ENCODE data around the gene BPI. TPM values are rescaled to one million over a fixed set of nuclear protein-coding genes. Genes with fewer than 3 reads are reported as not detected.
"Not testable (repeated sequence)": the region's sequence is repeated elsewhere in the genome, so short reads cannot be mapped to it uniquely, and the experiment has no call there.

BPI gene
- 1 to 10 TPM in 1 of 3 donors, under 1 TPM in 1, not detected in 1; 0.44 to 1.0 TPM for polyA plus RNA-seq (ENCODE audit: insufficient read length in 3 of 3)

DNA sequence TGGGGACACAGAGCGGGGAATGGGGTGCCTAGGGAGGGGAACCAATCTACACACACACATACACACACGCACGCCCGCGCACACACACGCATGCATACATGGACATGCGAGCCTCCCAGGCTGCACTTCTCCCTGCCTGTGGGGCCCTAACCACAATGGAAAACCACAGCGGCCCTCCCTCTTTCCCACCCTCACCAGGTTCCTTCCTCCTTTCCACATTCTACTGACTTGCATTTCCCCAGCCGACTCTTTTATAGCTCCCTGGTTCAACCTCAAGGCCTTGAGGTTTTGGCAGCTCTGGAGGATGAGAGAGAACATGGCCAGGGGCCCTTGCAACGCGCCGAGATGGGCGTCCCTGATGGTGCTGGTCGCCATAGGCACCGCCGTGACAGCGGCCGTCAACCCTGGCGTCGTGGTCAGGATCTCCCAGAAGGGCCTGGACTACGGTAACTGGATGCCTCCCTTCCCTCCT, at the start of gene BPI:
Gene BPI (plus strand): TSS at position 249 of the 472 bp plus-strand sequence. CDS start 68 bp downstream, at position 317.
- no peak for DNase-seq (ENCODE audit: low read depth in 3 of 3, low spot score in 2 of 3)

DNA sequence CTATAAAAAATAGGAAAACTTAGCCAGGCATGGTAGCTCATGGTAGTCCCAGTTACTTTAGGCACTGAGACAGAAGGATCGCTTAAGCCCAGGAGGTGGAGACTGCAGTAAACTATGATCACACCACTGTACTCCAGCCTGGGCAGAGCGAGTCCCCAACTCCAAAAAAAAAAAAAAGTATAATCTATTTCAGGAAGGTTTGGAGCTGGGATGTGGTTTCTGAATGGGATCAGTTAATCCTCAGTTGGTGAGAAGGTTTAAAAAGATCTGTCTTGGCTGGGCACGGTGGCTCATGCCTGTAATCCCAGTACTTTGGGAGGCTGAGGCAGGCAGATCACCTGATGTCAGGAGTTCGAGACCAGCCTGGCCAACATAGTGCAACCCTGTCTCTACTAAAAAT, 49.3 kb upstream of the BPI start:
- DNase-seq (ENCODE audit: low read depth in 3 of 3, low spot score in 2 of 3) = not testable (repeated sequence)

DNA sequence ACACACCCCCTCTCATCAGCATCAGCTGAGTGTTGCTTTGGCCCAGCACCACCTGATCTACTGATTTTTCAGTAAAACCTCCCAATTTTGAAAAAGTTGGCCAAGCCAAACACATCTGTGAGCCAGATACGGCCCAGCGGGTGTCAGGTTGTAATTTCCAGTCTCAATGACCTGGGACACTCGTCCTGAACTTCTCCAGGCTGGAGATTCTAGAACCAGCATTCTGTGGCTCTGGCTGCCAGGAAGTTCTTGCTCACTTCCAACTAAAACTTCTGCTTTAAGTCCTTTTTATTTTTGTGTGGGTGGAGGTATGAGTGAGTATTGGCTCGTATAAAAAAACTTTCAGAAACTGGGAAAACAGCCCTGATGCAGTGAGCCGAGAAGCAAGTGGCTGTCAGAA, 48.6 kb upstream of the BPI start:
- DNase-seq (ENCODE audit: low read depth in 3 of 3, low spot score in 2 of 3) = no peak

DNA sequence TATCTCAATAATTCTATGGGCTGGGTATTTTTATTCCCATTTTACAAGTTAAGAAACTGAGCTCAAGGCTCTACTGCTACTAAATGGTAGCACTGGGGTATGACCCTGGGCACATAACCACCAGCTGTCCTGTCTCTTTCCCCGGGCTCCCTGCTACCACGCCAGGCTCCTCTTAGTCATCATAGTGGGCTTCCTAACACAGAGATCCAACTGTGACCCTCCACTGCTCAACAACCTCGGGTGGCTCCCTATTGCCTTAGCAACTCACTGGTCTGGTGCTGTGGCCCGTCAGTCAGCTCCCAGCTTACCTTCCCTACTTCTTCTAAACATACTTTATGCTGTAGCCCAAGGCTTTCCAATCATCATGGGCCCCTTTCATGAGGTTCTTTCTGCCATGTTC, 47.9 kb upstream of the BPI start:
- DNase-seq (ENCODE audit: low read depth in 3 of 3, low spot score in 2 of 3) = no peak

DNA sequence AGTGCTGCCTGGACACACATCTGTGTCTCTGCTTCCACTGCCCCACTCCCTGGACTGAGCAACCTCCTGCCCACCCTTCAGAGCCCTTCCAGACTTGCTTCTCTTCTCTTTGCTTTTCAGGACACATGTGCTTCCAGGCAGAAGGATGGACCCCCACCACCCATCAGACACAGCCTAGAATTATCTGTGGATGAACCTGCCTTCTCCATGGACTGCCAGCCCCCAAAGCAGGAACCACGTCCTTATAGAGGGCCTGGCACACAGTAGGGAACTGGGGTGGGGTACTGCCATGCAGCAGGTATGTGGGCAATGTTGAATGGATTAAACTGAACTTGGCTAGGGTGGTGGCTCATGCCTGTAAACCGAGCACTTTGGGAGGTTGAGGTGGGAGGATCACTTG, 47.0 kb upstream of the BPI start:
- DNase-seq (ENCODE audit: low read depth in 3 of 3, low spot score in 2 of 3) = no peak

DNA sequence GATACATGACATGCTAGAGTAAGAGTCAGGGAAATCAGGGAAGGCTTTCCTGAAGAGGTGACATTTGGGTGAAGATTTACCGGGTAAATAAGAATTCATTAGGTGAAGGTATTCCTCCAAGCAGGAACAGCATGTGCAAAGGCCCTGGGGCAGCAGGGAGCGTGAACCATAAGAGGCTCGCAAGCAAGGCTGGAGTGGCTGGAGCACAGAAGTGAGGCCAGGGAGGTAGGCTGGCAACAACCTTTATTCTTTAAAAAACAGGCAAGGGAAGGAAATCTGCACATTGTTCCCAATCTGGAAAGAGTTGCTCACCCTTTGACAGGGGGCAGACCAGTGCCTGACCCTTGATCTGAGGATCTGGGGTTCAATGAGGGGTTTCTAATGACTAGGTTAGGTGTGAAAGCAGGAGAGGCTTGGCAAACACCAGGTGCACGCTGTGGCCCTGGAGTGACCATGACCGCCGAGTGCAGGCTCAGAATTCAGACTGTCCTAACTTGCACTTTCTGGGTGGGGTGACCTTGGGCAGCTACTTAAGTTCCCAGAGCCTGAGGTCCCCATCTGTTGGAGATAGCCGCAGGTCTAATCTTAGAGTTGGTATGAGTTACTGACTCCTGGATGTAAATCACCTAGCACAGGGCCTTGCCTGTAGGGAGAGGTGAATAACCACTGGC, 45.3 kb upstream of the BPI start:
- DNase-seq (ENCODE audit: low read depth in 3 of 3, low spot score in 2 of 3) = no peak

DNA sequence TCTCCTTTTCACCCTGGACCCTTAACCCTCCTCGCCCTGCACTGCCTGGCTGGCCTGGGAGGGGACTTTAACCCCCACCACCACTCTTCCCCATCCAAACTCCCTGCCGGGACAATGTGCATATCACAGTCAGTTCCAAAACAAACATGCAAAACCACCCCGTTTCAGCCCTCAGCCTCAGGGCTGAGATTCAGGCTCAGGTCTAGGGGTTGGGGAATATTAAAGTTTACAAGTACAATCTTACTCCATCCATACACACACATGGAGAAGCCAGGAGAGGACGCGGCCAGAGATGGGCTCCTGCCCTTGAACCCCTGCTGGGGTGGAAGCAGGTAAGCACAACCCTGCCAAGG, 44.0 kb upstream of the BPI start:
- DNase-seq (ENCODE audit: low read depth in 3 of 3, low spot score in 2 of 3) = no peak

DNA sequence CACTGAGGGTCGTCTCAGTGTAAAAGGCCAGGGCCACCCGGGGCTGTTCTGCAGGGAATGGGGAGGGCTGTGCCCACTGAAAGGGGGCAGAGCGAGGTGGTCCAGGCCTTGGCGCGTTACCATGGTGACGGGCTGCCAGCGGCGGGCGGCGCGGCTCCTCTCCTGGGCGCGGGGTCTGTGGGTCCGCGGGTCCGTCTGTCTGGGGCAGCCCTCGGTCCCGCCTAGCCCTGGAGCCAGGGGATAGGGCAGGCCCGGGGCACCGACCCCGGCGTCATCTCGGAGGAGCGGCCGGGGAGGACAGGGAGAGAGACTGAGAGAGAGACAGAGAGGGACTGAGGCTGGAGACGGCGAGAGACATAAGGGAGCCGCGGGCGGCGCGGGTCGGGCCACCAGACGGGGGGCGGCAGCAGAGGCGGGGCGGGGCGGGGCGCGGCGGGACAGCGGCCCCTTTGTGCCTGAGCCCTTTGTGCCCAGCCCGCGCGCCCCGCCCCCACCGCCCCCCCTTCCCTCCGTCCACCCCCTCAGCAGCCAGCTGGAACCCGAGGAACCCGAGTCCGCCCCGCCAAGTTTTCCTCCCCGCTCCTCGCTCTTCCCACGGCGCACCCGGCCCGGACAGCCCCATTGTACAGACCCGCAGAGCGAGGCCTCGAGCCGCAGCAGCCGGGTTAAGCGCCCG, 43.4 kb upstream of the BPI start, which contains the start of gene KIAA1755:
Gene KIAA1755 (minus strand): TSS at position 358 of the 676 bp plus-strand sequence. CDS start 235 bp downstream, at position 123.
- no peak for DNase-seq (ENCODE audit: low read depth in 3 of 3, low spot score in 2 of 3)

DNA sequence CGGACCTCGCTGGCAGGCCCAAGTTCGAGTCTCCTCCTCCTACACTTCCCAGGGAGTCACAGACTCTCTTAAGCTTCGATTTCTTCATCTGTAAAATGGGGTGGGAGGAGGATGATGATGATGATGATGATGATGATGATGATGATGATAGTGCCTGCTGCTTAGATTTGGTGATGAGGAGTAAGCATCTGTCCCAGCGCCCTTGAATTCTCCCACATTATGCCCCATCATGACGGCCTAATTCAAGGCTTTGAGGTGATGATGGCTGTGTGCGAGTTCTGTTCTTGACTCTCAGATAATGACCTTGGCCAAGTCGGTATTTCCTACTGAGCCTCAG, 42.9 kb upstream of the BPI start:
- no peak for DNase-seq (ENCODE audit: low read depth in 3 of 3, low spot score in 2 of 3)

DNA sequence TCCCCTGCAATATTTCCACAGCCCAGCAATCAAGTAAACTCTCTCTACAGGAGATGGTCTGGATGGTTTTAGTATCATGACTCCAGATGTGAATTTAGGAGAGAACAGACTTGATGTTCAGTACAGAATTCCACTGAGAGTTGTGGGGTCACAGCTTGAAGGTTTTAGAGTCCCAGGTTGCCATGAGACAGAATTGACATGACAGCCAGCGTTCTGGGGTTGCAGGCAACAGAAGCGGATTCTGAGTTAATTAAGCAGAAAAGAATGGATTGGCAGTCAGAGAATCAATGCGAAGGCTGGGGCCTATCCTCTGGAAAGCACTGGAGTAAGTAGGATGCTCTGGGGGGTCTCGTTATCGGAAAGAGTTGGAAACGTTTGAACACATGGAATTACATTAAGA, 41.0 kb upstream of the BPI start:
- DNase-seq (ENCODE audit: low read depth in 3 of 3, low spot score in 2 of 3) = no peak

DNA sequence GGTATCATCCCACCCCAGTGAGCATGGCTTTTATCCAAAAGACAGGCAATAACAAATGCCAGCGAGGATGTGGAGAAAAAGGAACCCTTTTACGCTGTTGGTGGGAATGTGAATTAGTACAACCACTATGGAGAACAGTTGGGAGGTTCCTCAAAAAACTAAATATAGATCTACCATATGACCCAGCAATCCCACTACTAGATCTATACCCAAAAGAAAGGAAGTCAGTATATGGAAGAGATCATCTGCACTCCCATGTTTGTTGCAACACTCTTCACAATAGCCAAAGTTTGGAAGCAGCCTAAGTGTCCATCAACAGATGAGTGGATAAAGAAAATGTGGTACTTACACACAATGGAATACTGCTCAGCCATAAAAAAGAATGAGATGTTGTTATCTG, 37.5 kb upstream of the BPI start:
- no peak for DNase-seq (ENCODE audit: low read depth in 3 of 3, low spot score in 2 of 3)

DNA sequence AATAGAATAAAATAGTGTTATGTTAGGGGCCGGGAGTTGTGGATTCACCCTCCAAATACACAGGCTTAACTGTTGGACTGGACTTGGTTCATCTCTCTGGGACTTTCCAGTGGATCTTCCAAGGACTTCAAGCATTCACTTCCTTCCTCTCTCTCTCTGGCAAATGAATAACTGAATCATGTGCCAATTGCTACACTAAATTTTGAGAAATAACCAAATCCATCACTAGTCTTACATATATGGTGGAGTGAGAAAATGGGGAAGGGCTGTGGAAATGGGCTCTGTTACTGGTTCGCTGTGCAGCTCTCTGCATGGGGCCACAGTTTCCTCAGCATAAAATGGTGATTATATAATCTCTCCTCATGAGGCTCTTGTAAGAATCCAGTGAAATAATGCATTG, 36.7 kb upstream of the BPI start:
- no peak for DNase-seq (ENCODE audit: low read depth in 3 of 3, low spot score in 2 of 3)

DNA sequence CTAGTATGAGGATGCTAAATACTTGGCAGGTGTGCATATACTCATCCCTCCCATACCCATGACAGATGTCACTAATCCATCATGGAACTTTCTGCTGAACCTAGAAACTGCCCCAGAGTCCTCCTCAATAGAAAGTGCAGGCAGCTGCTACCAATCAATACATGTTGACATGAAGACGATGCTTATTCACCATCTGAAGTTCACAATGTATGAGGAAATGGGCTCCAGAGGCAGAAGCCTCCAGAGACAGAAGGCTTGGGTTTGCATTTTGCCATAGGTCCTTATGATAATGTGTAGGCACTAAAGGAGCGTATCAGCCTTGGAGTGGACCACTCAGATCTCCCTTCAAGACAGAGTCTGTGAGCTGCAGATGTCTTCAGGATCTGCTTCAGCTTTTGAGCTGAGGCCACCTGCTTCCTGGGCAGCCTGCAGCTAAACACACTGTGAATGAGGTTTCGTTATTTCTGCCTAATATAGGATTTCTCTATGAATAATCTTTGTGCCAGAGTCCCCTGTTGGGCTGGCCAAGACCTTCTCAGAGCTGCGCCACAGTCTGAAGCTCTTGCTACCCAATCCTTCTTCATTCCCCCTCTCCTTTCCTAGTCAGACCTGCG, 35.9 kb upstream of the BPI start:
- no peak for DNase-seq (ENCODE audit: low read depth in 3 of 3, low spot score in 2 of 3)

DNA sequence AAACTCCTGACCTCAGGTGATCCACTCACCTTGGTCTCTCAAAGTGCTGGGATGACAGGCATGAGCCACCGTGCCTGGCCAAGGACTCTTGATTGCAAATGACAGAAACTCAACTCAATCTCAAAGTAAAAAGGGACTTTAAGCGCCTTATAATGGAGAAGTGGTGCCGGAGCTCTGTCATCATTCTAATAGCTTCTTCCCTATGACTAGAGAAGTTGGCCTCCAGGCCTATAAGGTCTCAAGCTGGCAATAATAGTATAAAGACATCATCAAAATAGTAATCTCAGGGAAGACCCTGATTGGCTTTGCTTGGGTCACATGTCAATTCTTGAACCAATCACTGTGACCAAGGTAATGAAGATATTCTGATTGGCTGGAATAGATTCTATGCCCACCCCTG, 34.9 kb upstream of the BPI start:
- no peak for DNase-seq (ENCODE audit: low read depth in 3 of 3, low spot score in 2 of 3)

DNA sequence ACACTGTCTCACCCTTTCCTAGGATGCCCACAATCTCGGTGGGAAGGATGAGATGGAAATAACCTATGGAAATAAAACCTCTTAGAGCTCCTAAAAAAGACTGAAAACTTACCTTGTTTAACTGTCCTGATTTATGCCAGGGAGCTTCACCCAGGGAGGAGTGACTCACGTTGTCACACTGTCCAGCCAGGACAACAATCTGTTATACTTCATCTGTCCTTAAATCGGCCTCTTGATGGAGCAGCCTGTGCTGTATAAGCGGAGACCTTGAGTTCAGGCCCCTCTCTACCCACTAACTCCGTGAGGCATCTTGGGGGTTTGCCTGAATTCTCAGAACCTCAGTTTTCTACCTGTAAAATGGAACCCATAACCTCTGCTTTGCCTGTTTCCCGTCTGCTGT, 34.2 kb upstream of the BPI start:
- no peak for DNase-seq (ENCODE audit: low read depth in 3 of 3, low spot score in 2 of 3)

DNA sequence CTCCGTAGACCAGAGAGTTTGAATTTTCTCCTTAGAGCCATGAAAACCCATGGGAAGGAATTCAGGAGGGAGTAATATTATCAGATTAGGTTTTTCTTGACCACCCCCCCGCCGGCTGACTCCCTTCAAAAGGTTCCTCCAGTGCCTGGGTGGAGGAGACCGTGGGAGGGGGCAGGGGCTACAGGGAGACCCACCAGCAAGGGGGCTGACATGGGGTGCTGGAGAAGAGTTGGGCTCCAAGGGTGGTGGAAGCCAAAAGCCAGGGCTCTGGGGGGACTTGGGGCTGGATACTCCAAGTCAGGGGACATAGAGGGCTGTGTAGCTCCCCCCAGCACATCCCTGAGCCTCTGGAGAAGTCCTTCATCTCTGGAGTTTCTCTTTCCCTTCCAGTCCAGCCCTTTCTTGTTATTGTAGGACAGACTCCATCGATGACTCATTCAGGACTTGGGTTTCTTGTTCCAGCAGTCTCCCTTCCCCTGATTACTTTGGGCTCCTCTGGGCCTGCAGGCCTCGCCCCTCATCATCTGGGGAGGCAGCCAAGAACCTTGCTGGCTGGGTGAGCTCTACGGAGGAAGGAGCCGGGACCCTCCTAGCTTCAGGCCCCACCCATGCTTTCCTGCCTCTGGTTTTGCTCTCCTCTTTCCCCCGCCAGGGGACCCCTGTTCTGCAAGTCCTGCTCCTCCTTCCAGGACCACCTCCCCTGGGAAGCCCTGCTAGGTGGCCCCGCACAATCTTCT, 32.9 kb upstream of the BPI start:
- DNase-seq (ENCODE audit: low read depth in 3 of 3, low spot score in 2 of 3) = no peak

DNA sequence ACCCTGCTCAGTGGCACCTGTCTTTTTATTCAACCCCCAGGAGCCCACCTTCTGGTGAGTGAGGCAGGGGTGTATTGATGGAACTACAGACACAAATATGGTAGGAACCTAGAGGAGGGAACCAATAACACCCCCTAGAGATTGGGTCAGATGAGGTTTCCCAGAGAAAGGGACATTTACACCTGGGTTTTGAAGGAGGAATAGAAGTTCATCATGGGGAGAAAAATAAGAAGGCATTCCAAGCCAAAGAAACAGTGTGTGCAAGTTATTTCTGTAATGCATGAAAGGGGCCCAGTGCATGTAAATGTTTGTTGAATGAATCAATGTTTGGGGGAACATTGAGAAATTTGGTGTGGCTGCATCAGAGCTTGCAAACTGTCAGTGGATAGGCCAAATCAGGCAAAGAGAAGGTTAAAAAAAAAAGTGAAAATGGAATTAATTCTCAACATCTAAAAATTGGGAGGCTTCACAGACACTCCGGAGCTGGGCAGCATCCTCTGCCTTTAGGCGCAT, 32.3 kb upstream of the BPI start:
- DNase-seq (ENCODE audit: low read depth in 3 of 3, low spot score in 2 of 3) = no peak

DNA sequence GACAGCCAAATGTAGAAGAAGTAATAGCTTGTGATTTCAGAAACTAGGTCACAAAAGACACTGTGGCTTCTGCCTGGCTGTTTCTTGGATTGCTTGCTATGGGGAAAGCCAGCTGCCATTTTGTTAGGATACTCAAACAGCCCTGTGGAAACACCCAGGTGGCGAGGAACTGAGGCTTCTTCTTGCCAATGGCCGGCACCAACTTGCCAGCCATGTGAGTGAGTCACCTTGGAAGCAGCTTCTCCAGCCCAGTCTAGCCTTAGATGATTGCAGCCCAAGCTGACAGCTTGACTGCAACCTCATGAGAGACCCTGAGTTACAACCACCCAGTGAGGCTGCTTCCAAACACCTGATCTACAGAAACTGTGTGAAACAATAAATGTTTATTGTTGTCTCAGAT, 31.6 kb upstream of the BPI start:
- DNase-seq (ENCODE audit: low read depth in 3 of 3, low spot score in 2 of 3) = no peak

DNA sequence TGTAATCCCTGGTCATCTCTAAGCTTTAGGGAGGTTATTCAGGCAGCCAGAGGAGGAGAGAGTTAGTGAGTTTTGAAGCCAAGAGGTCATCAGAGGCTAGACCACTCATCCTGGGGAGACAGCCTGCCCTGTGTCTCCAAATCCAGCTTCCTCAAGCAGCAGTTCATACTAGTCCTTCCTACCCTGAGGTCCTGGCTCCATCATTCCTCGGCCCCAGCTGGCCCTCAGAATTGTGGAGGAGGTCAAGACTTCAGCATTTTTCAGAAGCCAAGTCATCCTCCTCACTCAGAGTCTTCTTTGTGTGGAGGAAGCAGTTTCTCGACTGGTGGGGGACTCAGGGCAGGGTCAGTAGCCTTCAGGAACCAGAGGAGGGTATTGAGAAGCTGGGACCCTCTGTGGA, 31.0 kb upstream of the BPI start:
- no peak for DNase-seq (ENCODE audit: low read depth in 3 of 3, low spot score in 2 of 3)

DNA sequence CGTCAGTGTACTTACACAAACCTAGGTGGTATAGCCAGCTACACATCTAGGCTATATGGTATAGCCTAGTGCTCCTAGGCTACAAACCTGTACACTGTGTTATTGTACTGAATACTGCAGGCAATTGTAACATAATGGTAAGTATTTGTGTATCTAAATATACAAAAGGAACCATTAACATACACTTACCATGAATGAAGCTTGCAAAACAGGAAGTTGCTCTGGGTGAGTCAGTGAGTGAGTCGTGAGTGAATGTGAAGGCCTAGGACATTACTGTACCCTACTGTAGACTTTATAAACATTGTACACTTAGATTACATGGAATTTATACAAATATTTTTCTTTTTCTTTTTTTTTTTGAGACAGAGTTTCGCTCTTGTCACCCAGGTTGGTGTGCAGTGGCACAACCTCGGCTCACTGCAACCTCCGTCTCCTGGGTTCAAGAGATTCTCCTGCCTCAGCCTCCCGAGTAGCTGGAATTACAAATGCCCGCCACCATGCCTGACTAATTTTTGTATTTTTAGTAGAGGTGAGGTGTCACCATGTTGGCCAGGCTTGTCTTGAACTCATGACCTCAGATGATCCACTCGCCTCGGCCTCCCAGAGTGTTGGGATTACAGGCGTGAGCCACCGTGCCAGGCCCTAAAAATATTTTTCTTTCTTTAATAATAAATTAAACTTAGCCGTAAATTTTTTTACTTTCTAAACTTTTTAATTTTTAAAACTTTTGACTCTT, 28.0 kb upstream of the BPI start:
- DNase-seq (ENCODE audit: low read depth in 3 of 3, low spot score in 2 of 3) = no peak

DNA sequence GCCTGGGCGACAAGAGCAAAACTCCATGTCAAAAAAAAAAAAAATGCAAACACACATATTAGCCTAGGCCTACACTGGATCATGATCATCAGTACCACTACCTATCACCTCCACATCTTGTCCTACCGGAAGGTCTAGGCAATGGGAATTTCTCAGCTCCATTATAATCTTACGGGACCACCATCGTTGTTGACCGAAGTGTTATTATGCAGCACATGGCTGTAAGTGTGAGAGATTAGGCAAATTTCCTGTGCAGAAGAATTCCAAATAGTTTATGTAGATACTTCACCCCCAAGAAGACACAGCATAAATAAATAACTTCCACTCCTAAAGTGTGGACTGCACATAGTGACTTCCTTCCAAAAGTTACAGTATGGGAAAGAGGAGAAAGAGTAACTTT, 26.7 kb upstream of the BPI start:
- no peak for DNase-seq (ENCODE audit: low read depth in 3 of 3, low spot score in 2 of 3)
